ENCODE data around the gene SMIM10L1. TPM values are rescaled to one million over a fixed set of nuclear protein-coding genes. Genes with fewer than 3 reads are reported as not detected.

SMIM10L1 gene
- total RNA-seq, 2 donors from 2014 or later = 9.8 to 10.8 TPM

- Histone ChIP-seq H3K4me1 (replicated peaks) (no peaks in the 10 kb centered on the region), H3K4me3 (no peak overlapping the region), H3K27me3 (replicated peaks; ENCODE audit: insufficient read depth) (no peaks in the 10 kb centered on the region), H3K27ac (no peak overlapping the region), H3K36me3 (no peaks in the 10 kb centered on the region), H3K9me3 (no peaks in the 10 kb centered on the region)
- WGBS = 58% methylated on average over 1 of the region's 1 CpG
- no peak for TF ChIP-seq POLR2AphosphoS5 (IDR thresholded peaks at IDR 0.05)
- no peak for TF ChIP-seq CTCF (IDR thresholded peaks at IDR 0.05)
- TF ChIP-seq POLR2A (IDR thresholded peaks at IDR 0.05) = no peak
- intact Hi-C loops (cut with DNase I) = no loop called here
- no peak for DNase-seq (ENCODE audit: low spot score)
Measured at GRCh38 chr12:11209113-11209512, 38.1 kb downstream of the SMIM10L1 start.

Other genes with a start within 250 kb of the SMIM10L1 start
- 1 to 10 TPM in 1 of 2 donors, not detected in 1; 1.8 TPM for gene PRH2, start 242.0 kb upstream of the SMIM10L1 start, total RNA-seq
- gene TAS2R14, start 231.9 kb upstream of the SMIM10L1 start, total RNA-seq = 1 to 10 TPM; 2.1 to 3.7 TPM
- gene TAS2R50, start 184.3 kb upstream of the SMIM10L1 start, total RNA-seq = 1 to 10 TPM in 1 of 2 donors, not detected in 1; 2.7 TPM
- gene TAS2R20, start 172.9 kb upstream of the SMIM10L1 start, total RNA-seq = 1 to 10 TPM; 1.2 to 3.6 TPM
- gene TAS2R19, start 148.6 kb upstream of the SMIM10L1 start, total RNA-seq = 1 to 10 TPM; 1.2 to 6.1 TPM
- gene TAS2R31, start 139.8 kb upstream of the SMIM10L1 start, total RNA-seq = 1 to 10 TPM in 1 of 2 donors, under 1 TPM in 1; 0.59 to 5.1 TPM
- gene TAS2R46, start 108.9 kb upstream of the SMIM10L1 start, total RNA-seq = 1 to 10 TPM; 1.9 to 2.0 TPM
- gene TAS2R43, start 78.9 kb upstream of the SMIM10L1 start, total RNA-seq = 1 to 10 TPM in 1 of 2 donors, under 1 TPM in 1; 0.36 to 3.6 TPM
- 1 to 10 TPM; 1.5 to 3.7 TPM for gene TAS2R30, start 36.5 kb upstream of the SMIM10L1 start, total RNA-seq
- not detected for gene TAS2R42, start 15.7 kb downstream of the SMIM10L1 start, total RNA-seq
- not detected for gene PRB3, start 98.5 kb downstream of the SMIM10L1 start, total RNA-seq
- not detected for gene PRB4, start 139.2 kb downstream of the SMIM10L1 start, total RNA-seq
- not detected for gene PRB2, start 224.4 kb downstream of the SMIM10L1 start, total RNA-seq